Activated CD8-positive, alpha-beta memory T cell treated with anti-CD3 and anti-CD28 coated beads for 36 hours (primary cell): ENCODE data around the gene RBMS3. TPM values are rescaled to one million over a fixed set of nuclear protein-coding genes. Genes with fewer than 3 reads are reported as not detected.

ENCODE experiments used
- CTCF ChIA-PET: fragments of 350-600 bp; sonication (Branson Sonifier 250); formaldehyde crosslinking; loops from one replicate; lab custom pipeline; 2021; ENCODE audit warnings: antibody characterized with exemption; lab: Charles Lee
- POLR2A ChIA-PET: fragments of 350-600 bp; sonication (Branson Sonifier 250); formaldehyde crosslinking; loops from one replicate; lab custom pipeline; 2021; ENCODE audit warnings: antibody characterized with exemption; lab: Charles Lee
- total RNA-seq, 2 experiments: library from RNA; stranded (reverse); gene quantifications; one replicate each; pipeline ENCODE4 v1.2.3, GENCODE V29; 2021

RBMS3 gene
- total RNA-seq, 2 experiments from 2014 or later, result 0.48 to 0.86 TPM

GRCh38 chr3:29271475-29271874, 9.4 kb upstream of the RBMS3 start:
- POLR2A ChIA-PET, result no interaction called here
- CTCF ChIA-PET, result no interaction called here

DNA sequence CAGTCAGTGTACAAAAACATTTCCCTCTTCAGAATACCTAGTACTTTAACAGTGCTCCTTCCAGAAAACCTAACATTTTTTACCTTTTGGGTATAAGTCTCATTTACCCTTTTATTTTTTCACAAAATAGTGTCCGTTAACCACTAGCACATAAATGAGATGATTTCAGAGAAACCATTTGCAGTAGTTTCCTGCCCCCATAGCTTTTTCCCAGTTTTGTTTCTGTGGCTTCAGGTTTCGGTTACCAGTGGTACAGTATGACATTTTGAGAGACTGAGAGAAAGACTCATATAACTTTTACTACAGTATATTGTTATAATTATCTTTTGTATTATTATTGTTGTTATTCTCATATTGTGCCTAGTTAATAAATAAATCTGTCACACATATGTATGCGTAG, 6.2 kb upstream of the RBMS3 start:
- ChIA-PET POLR2A (no interaction called here), CTCF (no interaction called here)

- ChIA-PET POLR2A (no interaction called here), CTCF (interaction anchor here (0.6 kb wide), 1 partner anchor 23 kb away, joined by 3 read pairs; no protein-coding TSS in a partner anchor)
These were observed 5.6 kb upstream of the RBMS3 start for GRCh38 chr3:29275309-29275708.

DNA sequence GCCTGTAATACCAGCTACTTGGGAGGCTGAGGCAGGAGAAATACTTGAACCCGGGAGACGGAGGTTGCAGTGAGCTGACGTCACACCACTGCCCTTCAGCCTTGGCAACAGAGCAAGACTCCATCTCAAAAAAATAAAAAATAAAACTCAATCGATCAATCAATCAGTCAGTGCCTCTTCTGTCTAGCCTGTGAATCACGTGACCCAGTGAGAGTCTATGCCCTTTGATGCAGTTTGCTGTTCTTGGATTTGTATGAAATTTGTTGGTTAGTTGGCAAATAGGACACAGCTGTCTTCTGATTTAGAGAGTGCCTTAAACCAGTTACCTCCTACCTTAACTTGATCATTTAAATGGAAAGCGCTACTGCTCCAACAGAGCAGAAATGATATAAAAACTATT, 3.6 kb upstream of the RBMS3 start:
- ChIA-PET POLR2A (no interaction called here), CTCF (no interaction called here)

DNA sequence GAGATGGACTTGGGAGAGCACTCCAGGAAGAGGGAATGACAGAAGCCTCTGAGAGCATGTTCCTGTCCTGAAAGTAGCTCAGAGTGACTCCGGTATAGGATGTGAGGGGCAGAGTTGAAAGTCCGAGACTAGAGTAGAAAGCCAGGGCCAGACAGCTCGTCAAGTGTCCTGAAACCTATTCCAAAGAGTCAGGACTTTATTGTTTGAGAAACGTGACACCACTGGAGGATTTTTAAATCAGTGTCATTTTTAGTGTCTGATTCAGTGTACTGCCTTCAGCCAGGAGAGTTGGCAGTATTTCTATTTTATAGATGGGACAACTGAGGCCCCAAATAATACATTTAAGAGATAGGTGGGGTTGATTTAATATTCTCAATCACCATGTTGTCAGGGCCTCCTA, 1.6 kb upstream of the RBMS3 start:
- POLR2A ChIA-PET, result no interaction called here
- CTCF ChIA-PET, result no interaction called here

DNA sequence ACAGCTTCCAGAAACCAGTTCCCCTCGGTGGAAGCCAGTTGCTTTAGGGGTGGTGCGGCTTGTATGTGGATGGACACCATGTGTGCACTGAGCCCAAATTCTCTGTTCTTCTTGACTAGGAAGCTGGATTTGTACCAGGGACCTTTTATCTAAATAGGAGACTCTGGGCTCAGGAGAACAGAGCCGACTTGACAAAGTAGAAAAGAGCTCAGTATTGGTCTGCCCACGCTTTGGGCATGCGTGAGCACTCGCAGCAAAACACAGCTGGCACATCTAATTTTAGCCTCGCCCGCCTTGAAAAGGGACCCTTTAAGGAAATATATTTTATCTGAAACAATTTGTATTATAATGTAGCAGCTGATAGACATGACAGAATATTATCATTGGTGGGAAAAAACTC, 1.1 kb upstream of the RBMS3 start:
- POLR2A ChIA-PET, result no interaction called here

GRCh38 chr3:29281094-29281343, 148 bp downstream of the RBMS3 start:
- POLR2A ChIA-PET, result no interaction called here

More for the DNA sequence above, 1.1 kb upstream of the RBMS3 start:
- CTCF ChIA-PET, result no interaction called here

DNA sequence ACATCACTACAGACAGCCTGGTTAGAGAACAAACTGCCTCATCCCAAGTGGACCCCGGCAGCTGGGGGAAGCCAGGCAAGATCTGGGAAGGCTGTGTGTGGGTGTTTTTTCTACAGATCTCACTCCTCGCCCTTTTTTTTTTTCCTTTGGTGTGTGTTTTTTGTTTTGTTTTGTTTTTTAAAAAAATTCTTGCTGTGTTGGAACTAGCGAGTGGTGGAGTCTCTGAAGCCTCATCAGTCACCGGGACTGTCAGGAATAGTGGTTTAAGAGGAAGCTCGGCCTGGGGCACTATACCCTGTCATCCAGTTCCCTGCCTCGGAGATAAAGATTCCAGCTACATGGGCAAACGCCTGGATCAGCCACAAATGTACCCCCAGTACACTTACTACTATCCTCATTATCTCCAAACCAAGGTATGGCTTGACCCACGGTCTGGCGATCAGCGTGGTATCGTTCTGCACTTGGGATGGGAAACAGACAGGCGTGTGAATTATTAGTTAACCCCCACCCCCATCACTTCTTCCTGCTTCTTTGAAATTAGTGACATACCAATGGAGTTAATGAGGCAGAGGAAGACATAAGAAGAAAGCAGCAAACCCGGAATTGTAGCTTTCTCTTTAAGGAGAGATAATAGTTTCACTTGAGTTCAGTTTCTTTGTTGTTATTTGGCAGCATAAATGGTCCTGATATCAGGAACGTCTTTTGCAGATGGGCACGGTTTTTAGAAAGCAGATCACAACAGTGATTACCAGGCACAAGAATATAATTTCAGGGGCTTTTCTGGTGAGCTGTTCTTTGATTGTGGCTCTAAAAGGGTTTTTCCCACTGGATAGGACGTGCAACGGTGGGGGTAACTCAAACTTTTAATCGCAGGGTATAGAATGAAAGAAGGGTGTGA, 722 bp downstream of the RBMS3 start:
- CTCF ChIA-PET, result no interaction called here
- POLR2A ChIA-PET, result no interaction called here

More at GRCh38 chr3:29281094-29281343, 148 bp downstream of the RBMS3 start:
- CTCF ChIA-PET, result no interaction called here

DNA sequence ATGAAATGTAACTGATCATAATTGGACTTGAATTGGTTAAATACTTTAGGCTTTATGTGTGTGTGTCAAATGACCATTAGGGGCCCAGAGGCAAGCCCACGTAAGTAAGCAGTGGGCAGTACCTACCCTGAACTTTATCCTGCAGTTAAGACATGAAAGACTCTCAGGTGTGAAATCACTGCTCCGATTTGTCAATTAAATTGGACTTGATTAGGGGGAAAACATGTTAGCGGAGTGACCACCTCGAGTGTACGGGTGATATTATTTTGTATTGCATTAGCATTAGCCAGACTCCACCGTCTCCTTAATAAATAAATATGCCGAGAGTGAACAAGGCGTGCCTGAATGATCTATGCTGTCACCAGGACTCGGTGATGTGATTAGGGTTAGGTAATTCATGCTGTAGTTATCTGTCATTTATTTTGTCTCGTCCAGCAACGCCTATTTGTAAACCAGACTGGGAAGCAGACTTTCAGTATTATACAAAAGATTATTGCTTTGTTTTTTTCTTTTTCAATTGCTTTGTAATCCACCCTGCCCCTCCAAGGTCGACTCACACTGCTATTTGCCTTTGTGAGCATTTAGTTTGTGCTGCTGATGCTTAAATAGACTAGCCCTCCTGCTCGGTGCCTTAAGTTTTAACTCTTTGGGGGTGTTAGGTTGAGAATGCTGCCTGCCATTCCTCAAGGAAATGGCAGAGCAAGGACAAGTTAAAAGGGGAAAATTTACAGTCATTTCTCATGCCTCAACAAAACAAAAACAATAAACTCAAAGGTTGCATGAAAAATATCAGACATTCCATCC, 1.8 kb downstream of the RBMS3 start:
- ChIA-PET CTCF (no interaction called here), POLR2A (no interaction called here)

GRCh38 chr3:29283231-29284119, 2.6 kb downstream of the RBMS3 start:
- POLR2A ChIA-PET, result no interaction called here

DNA sequence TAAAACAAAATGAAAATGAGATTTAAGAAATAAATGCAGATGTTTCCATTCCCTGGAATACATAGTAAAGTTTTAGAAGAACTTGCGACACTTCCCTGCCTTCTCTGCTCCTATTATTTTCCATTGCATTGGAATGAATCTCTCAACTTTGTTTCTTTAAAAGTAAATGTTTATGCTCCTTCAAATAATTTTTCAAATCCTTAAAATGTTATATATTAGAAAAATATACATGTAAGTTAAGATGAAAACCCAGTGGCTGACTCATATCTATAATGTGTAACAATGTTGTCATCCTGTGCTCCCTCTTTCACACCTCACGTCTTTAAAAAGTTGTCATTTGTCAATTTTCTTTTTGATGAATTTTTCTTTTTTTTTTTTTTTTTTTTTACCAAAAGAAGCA, 3.6 kb downstream of the RBMS3 start:
- POLR2A ChIA-PET, result no interaction called here

More at GRCh38 chr3:29283231-29284119, 2.6 kb downstream of the RBMS3 start:
- CTCF ChIA-PET, result no interaction called here

DNA sequence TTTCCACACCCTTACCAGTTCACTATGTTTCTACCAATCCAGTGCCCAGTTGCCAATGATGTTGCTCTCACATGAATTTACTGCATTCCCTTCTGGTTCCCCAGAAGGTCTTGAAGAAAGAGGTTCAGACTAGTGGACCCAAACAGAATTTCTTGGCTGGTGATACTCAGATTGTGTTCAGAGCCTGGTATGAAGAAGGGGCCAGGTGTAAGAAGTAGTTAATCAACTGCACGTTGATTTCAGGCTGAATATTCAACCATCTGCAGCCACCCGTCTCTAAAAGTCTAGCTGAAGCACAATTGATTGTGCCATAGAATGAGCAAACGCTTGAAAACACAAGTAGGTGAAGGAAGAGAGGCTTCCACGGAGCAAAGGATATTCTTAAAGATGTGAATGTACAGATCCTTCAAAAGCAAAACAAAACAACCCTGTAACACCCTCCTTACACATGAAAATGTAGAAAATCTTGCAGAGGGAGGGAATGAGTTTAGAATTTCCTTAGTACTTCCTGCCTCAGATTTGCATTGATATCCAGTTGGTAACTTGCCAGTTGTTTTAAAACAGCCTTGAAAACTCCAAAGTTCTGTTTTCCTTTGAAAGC, 4.7 kb downstream of the RBMS3 start:
- CTCF ChIA-PET, result no interaction called here
- POLR2A ChIA-PET, result no interaction called here

More for the DNA sequence above, 3.6 kb downstream of the RBMS3 start:
- CTCF ChIA-PET, result no interaction called here

GRCh38 chr3:29286478-29287240, 5.8 kb downstream of the RBMS3 start:
- CTCF ChIA-PET, result no interaction called here
- POLR2A ChIA-PET, result no interaction called here

- POLR2A ChIA-PET, result no interaction called here
- CTCF ChIA-PET, result no interaction called here
These were observed 9.7 kb downstream of the RBMS3 start for GRCh38 chr3:29290596-29290995.

- ChIA-PET POLR2A (no interaction called here), CTCF (no interaction called here)
These were observed 10.6 kb downstream of the RBMS3 start for GRCh38 chr3:29291260-29291981.

- ChIA-PET POLR2A (no interaction called here), CTCF (no interaction called here)
These were observed 11.1 kb downstream of the RBMS3 start for GRCh38 chr3:29291982-29292363.

GRCh38 chr3:29293421-29293820, 12.6 kb downstream of the RBMS3 start:
- CTCF ChIA-PET, result no interaction called here
- POLR2A ChIA-PET, result no interaction called here

DNA sequence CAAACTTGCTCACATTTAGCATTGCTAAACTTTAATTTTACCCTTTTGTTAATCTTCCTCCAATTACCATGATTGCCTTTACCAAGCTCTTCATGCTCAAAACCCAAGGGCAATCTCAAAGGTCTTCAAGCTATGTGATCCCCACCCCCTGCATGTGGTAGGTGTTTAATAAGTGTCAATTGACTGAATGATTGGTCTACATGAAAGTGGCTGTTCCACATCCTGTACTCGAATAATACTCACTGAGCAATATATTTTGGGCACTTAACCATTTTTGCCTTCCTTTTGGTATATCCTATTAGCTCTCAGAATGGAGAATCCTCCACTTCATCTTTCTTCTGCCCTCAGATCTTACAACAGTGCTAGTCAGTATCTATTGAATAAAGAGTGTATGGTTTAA, 17.1 kb downstream of the RBMS3 start:
- ChIA-PET POLR2A (no interaction called here), CTCF (no interaction called here)
